Adrenal gland (tissue), 5 donors: ENCODE data around the gene ZNF672.

Source experiments
- CTCF ChIP-seq, 6 experiments: fragments of 450-650 bp in 4 of 6; fragments of 200-600 bp in 2 of 6; sonication (generic) in 1 of 6; IDR thresholded peaks; 1 replicate in 5 of 6; 2 replicates in 1 of 6; pipeline versions ENCODE4 v1.5.1 to v1.8.0; 2016 to 2021; ENCODE audit warnings: antibody characterized with exemption in 6 of 6, mild to moderate bottlenecking in 2 of 6, moderate library complexity in 1 of 6
- POLR2A ChIP-seq, 2 donors: fragments of 450-650 bp; IDR thresholded peaks; one replicate each; pipeline ENCODE4 v1.6.1; 2017; ENCODE audit warnings: antibody characterized with exemption in 2 of 2, mild to moderate bottlenecking in 2 of 2, moderate library complexity in 1 of 2
- donor health status: DM: no; HTN: no; CAD: no.

GRCh38 chr1:248892590-248892989 lies 54.6 kb downstream of the ZNF672 start:
- TF ChIP-seq CTCF (IDR thresholded peaks at IDR 0.05) (no peak), POLR2A (IDR thresholded peaks at IDR 0.05) (no peak)
